Measurements from ENCODE around the gene AGPAT1.
"Not testable (repeated sequence)": the region's sequence is repeated elsewhere in the genome, so short reads cannot be mapped to it uniquely, and the experiment has no call there.

The AGPAT1 gene

GRCh38 chr6:32187725-32188380 is 12.0 kb upstream of the AGPAT1 start:
- not testable (repeated sequence) for DNase-seq (ENCODE audit: low read depth, low spot score); H3K27ac ChIP-seq

GRCh38 chr6:32187009-32187709 is 11.3 kb upstream of the AGPAT1 start:
- DNase-seq (ENCODE audit: low read depth, low spot score), result no peak
- peak overlapping the region; percentile 28 for H3K27ac ChIP-seq

GRCh38 chr6:32186151-32186840 is 10.4 kb upstream of the AGPAT1 start:
- not testable (repeated sequence) for DNase-seq (ENCODE audit: low read depth, low spot score)
- peak overlapping the region; percentile 28 for H3K27ac ChIP-seq

GRCh38 chr6:32185681-32186131 is 9.8 kb upstream of the AGPAT1 start:
- H3K27ac ChIP-seq, result peak overlapping the region; percentile 28
- DNase-seq (ENCODE audit: low read depth, low spot score), result not testable (repeated sequence)

- no peak within 1 kb of the TSS for H3K27ac ChIP-seq
- DNase-seq (ENCODE audit: low read depth, low spot score), result no peak
Observed at GRCh38 chr6:32184084-32184640, 8.3 kb upstream of the AGPAT1 start, which contains the start of gene AGER. AGER (minus strand) TSS chr6:32184253; CDS start chr6:32184222, 31 bp downstream.

- H3K27ac ChIP-seq, result no peak overlapping the region
- DNase-seq (ENCODE audit: low read depth, low spot score), result no peak
Observed at GRCh38 chr6:32183483-32184083, 7.7 kb upstream of the AGPAT1 start.

- H3K27ac ChIP-seq, result no peak overlapping the region
- no peak for DNase-seq (ENCODE audit: low read depth, low spot score)
Observed at GRCh38 chr6:32183030-32183429, 7.1 kb upstream of the AGPAT1 start.

- H3K27ac ChIP-seq, result no peak overlapping the region
- DNase-seq (ENCODE audit: low read depth, low spot score), result no peak
Observed at GRCh38 chr6:32182555-32182981, 6.7 kb upstream of the AGPAT1 start.

- no peak for DNase-seq (ENCODE audit: low read depth, low spot score)
- H3K27ac ChIP-seq, result no peak overlapping the region
Observed at GRCh38 chr6:32181915-32182529, 6.1 kb upstream of the AGPAT1 start.

- no peak for DNase-seq (ENCODE audit: low read depth, low spot score)
Observed at GRCh38 chr6:32181148-32181702, 5.3 kb upstream of the AGPAT1 start.

GRCh38 chr6:32179766-32180405 is 4.0 kb upstream of the AGPAT1 start:
- no peak overlapping the region for H3K27ac ChIP-seq
- DNase-seq (ENCODE audit: low read depth, low spot score), result no peak

More at GRCh38 chr6:32181148-32181702, 5.3 kb upstream of the AGPAT1 start:
- no peak overlapping the region for H3K27ac ChIP-seq

GRCh38 chr6:32178547-32179440 is 2.9 kb upstream of the AGPAT1 start:
- DNase-seq (ENCODE audit: low read depth, low spot score), result no peak
- H3K27ac ChIP-seq, result peak overlapping the region; percentile 97

GRCh38 chr6:32177788-32178546 is 2.1 kb upstream of the AGPAT1 start, which contains the start of gene RNF5:
RNF5 (plus strand) TSS chr6:32178405; CDS start chr6:32178512, 107 bp downstream.
- peak; percentile 100 for DNase-seq (ENCODE audit: low read depth, low spot score)
- H3K27ac ChIP-seq, result peak within 1 kb of the TSS; percentile 97

GRCh38 chr6:32177183-32177787 is 1.4 kb upstream of the AGPAT1 start:
- peak overlapping the region; percentile 97 for H3K27ac ChIP-seq
- DNase-seq (ENCODE audit: low read depth, low spot score), result no peak

- DNase-seq (ENCODE audit: low read depth, low spot score), result no peak
- H3K27ac ChIP-seq, result peak overlapping the region; percentile 97
Observed at GRCh38 chr6:32176476-32177182, 745 bp upstream of the AGPAT1 start.

GRCh38 chr6:32175322-32175710 is 568 bp downstream of the AGPAT1 start:
- no peak for DNase-seq (ENCODE audit: low read depth, low spot score)
- peak overlapping the region; percentile 97 for H3K27ac ChIP-seq
